Ramos (cell line): Measurements from ENCODE around the gene ROCK1.
"Not testable (repeated sequence)": the region's sequence is repeated elsewhere in the genome, so short reads cannot be mapped to it uniquely, and the experiment has no call there.

Source experiments
- in situ Hi-C: fragments of 300-500 bp; cut with MboI; formaldehyde crosslinking; loops from one replicate; pipeline ENCODE4 v1.14.3; 2022; ENCODE audit warnings: low sequenced_read_pairs; ENCODE audit not compliant: unreplicated experiment

Gene ROCK1

GRCh38 chr18:21063011-21063410, 48.6 kb downstream of the ROCK1 start:
- in situ Hi-C loops, result loop anchor here (25.0 kb wide), 3 partner anchors 99 to 499 kb away; no protein-coding TSS in a partner anchor

GRCh38 chr18:21057112-21057511, 54.5 kb downstream of the ROCK1 start:
- in situ Hi-C loops, result loop anchor here (25.0 kb wide), 3 partner anchors 105 to 505 kb away; no protein-coding TSS in a partner anchor

GRCh38 chr18:21056545-21056944, 55.1 kb downstream of the ROCK1 start:
- in situ Hi-C loops, result loop anchor here (25.0 kb wide), 3 partner anchors 106 to 506 kb away; no protein-coding TSS in a partner anchor

DNA sequence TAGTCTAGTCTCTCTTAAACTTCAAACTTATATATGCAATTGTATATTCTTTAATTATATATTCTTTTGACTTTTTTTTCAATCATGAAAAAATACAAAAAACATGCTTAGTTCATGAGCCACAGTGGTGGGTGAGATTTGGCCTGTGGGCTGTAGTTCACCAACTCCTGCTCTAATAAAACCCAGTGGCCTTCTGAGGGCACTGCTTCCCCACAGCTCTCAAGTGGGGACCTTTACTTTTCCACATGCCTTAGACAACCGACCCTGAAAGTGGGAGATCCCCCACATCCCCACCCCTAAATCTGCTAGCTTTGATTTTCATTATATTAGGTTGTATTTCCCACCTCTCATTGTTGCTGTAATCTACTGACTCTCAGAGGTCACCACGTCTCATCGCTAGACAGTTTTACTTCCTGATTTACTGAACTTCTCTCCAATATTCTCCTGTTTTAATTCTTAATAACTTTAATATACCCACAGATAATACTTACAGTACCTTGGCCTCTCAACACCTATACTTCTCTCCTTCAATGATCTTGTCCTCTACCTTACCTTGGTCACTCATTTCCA, 57.3 kb downstream of the ROCK1 start:
- in situ Hi-C loops, result loop anchor here (25.0 kb wide), 3 partner anchors 108 to 508 kb away; no protein-coding TSS in a partner anchor

DNA sequence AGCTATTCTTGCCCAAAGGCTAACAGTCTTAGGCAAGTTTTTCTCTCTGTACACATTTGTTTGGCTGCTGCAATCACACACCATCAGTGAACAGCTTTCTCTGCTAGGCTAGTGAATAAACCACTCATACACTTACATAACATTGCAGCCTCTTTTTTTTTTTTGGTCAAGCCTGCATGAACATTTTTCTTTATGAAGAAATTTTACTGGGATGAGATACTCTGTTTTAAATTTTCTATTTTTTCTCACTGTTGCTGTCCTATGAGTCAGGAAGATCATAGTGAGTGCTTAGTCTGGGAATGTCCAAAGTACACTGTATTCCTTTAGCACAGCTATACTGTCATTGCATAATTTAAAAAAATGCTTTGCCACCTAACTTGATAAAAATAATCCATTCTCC, 58.5 kb downstream of the ROCK1 start:
- in situ Hi-C loops, result loop anchor here (25.0 kb wide), 3 partner anchors 109 to 509 kb away; no protein-coding TSS in a partner anchor

DNA sequence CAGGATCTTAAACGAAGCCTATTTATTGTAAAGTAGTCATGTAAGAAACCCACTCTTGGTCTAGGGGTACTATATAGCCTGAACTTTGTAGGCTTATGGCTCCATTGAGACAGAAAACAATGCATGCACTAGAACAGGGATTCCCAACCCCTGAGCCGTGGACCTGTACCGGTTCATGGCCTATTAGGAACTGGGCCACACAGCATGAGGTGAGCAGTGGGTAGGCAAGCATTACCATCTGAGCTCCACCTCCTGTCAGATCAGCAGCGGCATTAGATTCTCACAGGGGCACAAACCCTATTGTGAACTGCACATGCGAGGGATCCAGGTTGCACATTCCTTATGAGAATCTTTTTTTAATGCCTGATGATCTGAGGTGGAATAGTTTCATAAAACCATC, 59.2 kb downstream of the ROCK1 start:
- in situ Hi-C loops, result loop anchor here (25.0 kb wide), 3 partner anchors 110 to 510 kb away; no protein-coding TSS in a partner anchor

DNA sequence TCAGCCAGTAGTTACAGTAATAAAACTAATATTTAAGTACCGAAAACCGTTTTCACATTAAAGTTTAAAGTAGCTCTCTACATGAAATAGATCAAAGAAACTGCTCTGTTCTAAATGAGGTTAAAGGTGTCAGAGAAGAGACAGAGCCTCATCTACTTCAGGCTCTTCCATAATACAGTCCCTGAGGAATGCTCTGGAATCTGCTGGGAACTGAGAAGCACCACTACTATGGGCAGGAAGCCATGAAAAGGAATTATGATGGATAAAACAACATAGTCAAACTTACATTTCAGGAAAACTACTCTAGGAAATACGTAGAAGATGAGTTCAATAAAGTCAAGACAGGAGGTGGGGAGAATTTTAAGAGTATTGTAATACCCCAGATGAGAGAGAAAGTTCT, 60.0 kb downstream of the ROCK1 start:
- in situ Hi-C loops, result loop anchor here (25.0 kb wide), 3 partner anchors 111 to 511 kb away; no protein-coding TSS in a partner anchor

DNA sequence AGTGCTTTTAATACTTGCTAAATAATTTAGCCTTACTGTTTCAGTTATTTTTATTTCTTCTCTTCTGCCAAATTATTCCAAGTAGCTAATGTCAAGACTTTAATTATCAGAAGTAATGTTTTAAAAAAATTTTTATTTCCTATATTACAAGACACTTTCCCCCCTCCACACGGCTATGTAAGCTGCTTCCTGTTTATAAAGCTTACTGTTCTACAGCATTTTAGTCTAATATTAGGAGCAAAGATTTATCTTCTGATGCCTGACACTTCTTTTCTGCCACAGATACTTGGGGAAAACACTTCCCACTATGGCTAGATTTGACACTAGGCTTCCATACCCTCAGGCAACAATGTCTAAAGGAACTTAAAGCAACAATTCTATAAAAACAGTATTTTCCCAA, 62.3 kb downstream of the ROCK1 start:
- in situ Hi-C loops, result no loop called here

DNA sequence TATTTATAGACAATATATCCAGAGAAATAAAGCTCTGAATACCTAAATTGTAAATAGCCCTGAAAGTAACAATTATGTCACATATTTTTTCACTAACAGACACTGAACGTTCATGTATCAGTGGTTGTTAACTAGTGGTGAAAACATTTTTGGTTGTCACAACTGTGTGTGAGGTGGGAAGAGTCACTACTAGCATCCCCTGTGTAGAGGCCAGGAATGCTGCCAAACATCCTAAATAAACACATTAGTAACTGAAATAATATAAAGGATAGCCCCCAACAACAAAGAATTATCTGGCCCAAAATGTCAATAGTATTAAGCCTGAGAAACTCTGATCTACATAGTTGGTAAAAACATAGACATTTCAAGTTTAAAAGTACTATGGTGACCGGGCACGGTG, 64.5 kb downstream of the ROCK1 start:
- in situ Hi-C loops, result no loop called here

- in situ Hi-C loops, result no loop called here
These were observed 71.1 kb downstream of the ROCK1 start for GRCh38 chr18:21040466-21040865.

DNA sequence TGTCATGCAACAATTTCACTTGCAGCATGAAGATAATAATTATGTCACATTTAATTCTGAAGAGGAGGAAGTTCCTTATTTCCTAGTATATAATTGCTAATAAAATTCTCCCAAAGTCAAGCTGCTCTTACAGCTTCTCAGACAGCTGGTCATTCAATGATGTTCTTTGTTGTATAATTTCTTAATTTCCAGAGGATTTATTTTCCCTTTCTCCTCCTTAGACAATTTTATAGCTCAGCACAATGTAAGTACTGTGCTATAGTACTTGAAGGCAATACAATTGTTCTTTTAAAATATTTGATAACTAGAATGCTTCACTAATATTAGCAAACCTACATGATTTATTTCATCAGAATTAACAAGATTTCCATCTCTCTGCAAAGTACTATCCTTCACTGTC, 73.4 kb downstream of the ROCK1 start:
- in situ Hi-C loops, result no loop called here

GRCh38 chr18:21031845-21032244, 79.8 kb downstream of the ROCK1 start:
- in situ Hi-C loops, result no loop called here

- in situ Hi-C loops, result not testable (repeated sequence)
These were observed 93.4 kb downstream of the ROCK1 start for GRCh38 chr18:21018257-21018656.

- in situ Hi-C loops, result no loop called here
These were observed 99.3 kb downstream of the ROCK1 start for GRCh38 chr18:21012308-21012707.

- in situ Hi-C loops, result no loop called here
These were observed 106.9 kb downstream of the ROCK1 start for GRCh38 chr18:21004726-21005125.

DNA sequence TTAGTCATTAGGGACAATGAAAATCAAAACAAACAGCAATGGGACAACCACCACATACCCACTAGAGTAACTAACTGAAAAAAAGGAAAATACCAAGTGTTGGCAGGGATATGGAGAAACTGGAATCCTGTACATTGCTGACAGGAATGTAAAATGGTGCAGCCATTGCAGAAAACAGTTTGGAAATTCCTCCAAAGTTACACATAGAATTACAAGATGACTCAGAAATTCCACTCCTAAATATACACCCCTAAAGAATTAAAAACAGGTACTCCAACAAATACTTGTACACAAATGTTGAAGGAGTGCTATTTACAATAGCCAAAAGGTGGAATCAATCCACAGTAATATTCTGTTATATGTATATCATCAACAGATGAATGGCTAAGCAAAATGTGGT, 110.9 kb downstream of the ROCK1 start:
- in situ Hi-C loops, result no loop called here

GRCh38 chr18:20997371-20997770, 114.2 kb downstream of the ROCK1 start:
- in situ Hi-C loops, result no loop called here

GRCh38 chr18:20996418-20996817, 115.2 kb downstream of the ROCK1 start:
- in situ Hi-C loops, result no loop called here

- in situ Hi-C loops, result no loop called here
These were observed 122.9 kb downstream of the ROCK1 start for GRCh38 chr18:20988726-20989125.

GRCh38 chr18:20975077-20975476, 136.5 kb downstream of the ROCK1 start:
- in situ Hi-C loops, result no loop called here

DNA sequence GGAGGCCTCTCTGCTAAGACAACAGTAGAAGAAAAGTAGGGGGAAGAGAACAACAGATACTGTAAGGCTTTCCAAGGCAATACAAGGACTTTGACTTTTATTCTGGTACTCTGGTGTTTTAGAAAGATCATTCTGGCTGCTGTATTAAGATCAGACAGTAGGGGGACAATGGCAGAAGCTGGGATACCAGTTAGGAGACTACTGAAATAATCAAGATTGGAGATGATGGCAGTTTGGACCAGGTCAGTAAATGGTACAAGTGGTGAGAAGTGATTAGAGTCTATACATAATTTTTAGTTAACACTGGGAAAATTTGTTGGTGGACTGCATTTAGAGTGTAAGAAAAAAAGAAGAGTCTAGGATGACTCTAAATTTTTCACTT, 139.7 kb downstream of the ROCK1 start:
- in situ Hi-C loops, result no loop called here

- in situ Hi-C loops, result no loop called here
These were observed 144.8 kb downstream of the ROCK1 start for GRCh38 chr18:20966795-20967194.
